Ovary (tissue), 9 donors: ENCODE results near the gene ARL6IP6. TPM values are rescaled to one million over a fixed set of nuclear protein-coding genes. Genes with fewer than 3 reads are reported as not detected.
"Not testable (repeated sequence)": the region's sequence is repeated elsewhere in the genome, so short reads cannot be mapped to it uniquely, and the experiment has no call there.

Source experiments
- DNase-seq, 5 donors: peaks; one replicate each; pipeline ENCODE4 v3.0.0-alpha.2; 2019 to 2020
- H3K27ac ChIP-seq, 2 donors: fragments of 200-600 bp; one replicate each; pipeline versions ENCODE4 v1.5.1 to v1.8.0; 2019 to 2022
- H3K27me3 ChIP-seq: fragments of 200-600 bp; one replicate; pipeline ENCODE4 v1.8.0; 2022
- H3K36me3 ChIP-seq: fragments of 200-600 bp; sonication (generic); one replicate; pipeline ENCODE4 v1.5.1; 2019
- H3K4me1 ChIP-seq: one replicate; pipeline ENCODE4 v1.8.1; 2013; ENCODE audit warnings: mild to moderate bottlenecking, moderate library complexity; ENCODE audit not compliant: insufficient read depth
- H3K4me3 ChIP-seq: fragments of 200-600 bp; sonication (generic); one replicate; pipeline ENCODE4 v1.5.1; 2017
- H3K9me3 ChIP-seq, 2 donors: fragments of 200-600 bp in 1 of 2; sonication (generic) in 1 of 2; one replicate each; pipeline versions ENCODE4 v1.5.1 to v1.8.1; 2013 to 2019; ENCODE audit warnings: mild to moderate bottlenecking in 1 of 2, moderate library complexity in 1 of 2
- CTCF ChIP-seq, 3 donors: fragments of 450-650 bp in 2 of 3; fragments of 200-600 bp in 1 of 3; IDR thresholded peaks; one replicate each; pipeline versions ENCODE4 v1.5.1 to v1.8.0; 2016 to 2022; ENCODE audit warnings: antibody characterized with exemption in 3 of 3, mild to moderate bottlenecking in 1 of 3
- EP300 ChIP-seq: sonication (generic); formaldehyde crosslinking; IDR thresholded peaks from one replicate; pipeline ENCODE4 v1.6.1; 2017; ENCODE audit warnings: antibody characterized with exemption
- POLR2A ChIP-seq: fragments of 450-650 bp; IDR thresholded peaks from one replicate; pipeline ENCODE4 v1.6.1; 2017; ENCODE audit warnings: antibody characterized with exemption, mild to moderate bottlenecking, moderate library complexity
- WGBS, 3 donors: extraction: QIAGEN DNeasy Blood & Tissue Kit in 1 of 3; methylation state at CpG; one replicate each; pipeline versions ENCODE4 v1.1.5 to v1.1.7; 2013 to 2017; 5-methylcytosine and 5-hydroxymethylcytosine counted together
- intact Hi-C, 4 donors: fragments of 100-400 bp; cut with DNase I; formaldehyde crosslinking; loops; one replicate each; pipeline versions ENCODE4 v1.11.0 to v1.15.1; 2022 to 2023
- polyA plus RNA-seq, 2 donors: library from polyadenylated mRNA; stranded (reverse); fragments of 200-250 nt in 1 of 2; fragments of 350-450 nt in 1 of 2; fragmentation: Illumina TruSeq in 1 of 2; extraction: RNeasy Lipid Tissue Mini Kit (QIAGEN cat#74804) in 1 of 2; gene quantifications; one replicate each; pipeline ENCODE4 v1.2.3, GENCODE V29; 2013 to 2014
- total RNA-seq, 7 donors: library from RNA; depleted of rRNA in 2 of 7; stranded (reverse); fragments of >200 nt in 2 of 7; fragmentation: NEBNext Ultra II Directional in 3 of 7; extraction: Animal tissue kit (Norgen Biotek cat#: 25700) in 3 of 7; gene quantifications; one replicate each; pipeline versions ENCODE4 v1.1.0 to v1.2.4, GENCODE V29; 2016 to 2023
- donor health status: DM: no; HTN: no; CAD: no; lungs with moderate emphysema.
- donor health status: DM: no; HTN: no; CAD: no.
- donor health status: Bipolar disorder and iron deficiency.
- donor health status: DM: yes; HTN: yes; CAD: no.
- donor health status: DM: no; HTN: no; CAD: no.
- donor health status: DM: yes; HTN: yes; CAD: no.

ARL6IP6 gene
- total and polyA plus RNA-seq, 9 donors, result 11.1 to 38.6 (median 14.4) TPM

DNA sequence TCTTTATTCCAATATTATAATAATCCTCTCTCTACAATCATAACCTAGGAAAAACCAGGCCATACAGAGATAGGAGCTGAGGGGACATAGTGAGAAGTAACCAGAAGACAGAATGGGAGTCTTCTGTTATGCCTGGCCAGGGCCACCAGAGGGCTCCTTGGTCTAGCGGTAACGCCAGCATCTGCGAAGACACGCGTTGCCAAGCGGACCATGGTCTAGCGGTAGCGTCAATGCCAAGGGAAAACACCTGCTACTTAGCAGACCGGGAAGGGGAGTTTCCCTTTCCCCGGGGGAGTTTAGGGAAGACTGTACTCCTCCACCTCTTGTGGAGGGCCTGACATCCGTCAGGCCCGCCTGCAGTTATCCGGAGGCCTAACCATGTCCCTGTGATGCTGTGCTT is 36.6 kb downstream of the ARL6IP6 start:
- DNase-seq, result peak in 3 of 5 donors; percentile 12 to 36 (median 30)

DNA sequence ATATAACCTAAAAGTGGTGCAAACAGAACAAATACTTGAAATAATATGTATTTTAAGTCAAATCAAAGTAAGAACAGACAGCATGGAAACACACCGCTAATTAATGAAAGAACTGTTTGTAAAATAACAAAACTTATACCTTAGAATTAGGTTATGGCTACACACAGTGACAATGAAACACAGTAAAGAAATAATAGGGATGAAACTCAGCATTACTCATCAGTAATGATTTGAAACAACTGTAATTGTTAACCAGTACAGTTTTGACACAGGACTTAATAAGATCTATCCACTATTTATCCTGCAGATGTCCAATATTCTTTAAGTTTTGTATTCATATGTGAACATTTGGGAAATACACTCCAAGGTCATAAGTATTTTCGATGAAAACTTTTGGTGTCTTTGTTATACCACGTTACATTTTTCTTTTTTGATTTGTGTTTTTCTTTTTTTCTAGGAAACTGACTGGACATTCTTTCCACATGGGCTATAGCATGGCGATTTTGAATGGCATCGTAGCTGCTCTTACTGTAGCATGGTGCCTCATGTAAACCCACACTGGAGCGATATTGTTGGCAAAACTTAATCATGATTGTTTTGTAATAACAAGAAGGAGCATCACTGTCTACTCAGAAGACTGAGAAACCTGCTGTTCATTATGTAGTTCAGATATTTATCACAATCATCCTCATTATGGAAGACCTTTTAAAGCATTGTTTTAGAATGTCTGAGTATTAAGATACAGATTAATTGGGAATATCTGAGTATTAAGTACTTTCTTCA is 41.1 kb downstream of the ARL6IP6 start:
- no peak for DNase-seq
- Histone ChIP-seq H3K27me3 (no peaks in the 10 kb centered on the region), H3K36me3 (no peaks in the 10 kb centered on the region), H3K4me1 (no peaks in the 10 kb centered on the region), H3K27ac (no peak overlapping the region), H3K4me3 (no peak overlapping the region), H3K9me3 (no peaks in the 10 kb centered on the region)
- intact Hi-C loops, result no loop called here
- TF ChIP-seq POLR2A (no peak), EP300 (no peak), CTCF (IDR thresholded peaks at IDR 0.05) (no peak)
- 84 to 92% (median 88%) methylated on average over 6 of the region's 6 CpGs for WGBS, 3 donors

More for the DNA sequence above, 36.6 kb downstream of the ARL6IP6 start:
- H3K27ac ChIP-seq, result no peak overlapping the region
- no peaks in the 10 kb centered on the region for H3K4me1 ChIP-seq
- intact Hi-C loops, result no loop called here
- 87 to 88% (median 88%) methylated on average over 13 of the region's 13 CpGs for WGBS, 3 donors
- H3K36me3 ChIP-seq, result no peaks in the 10 kb centered on the region
- H3K9me3 ChIP-seq, result no peaks in the 10 kb centered on the region
- TF ChIP-seq EP300 (no peak), CTCF (IDR thresholded peaks at IDR 0.05) (no peak), POLR2A (no peak)
- no peak overlapping the region for H3K4me3 ChIP-seq
- H3K27me3 ChIP-seq, result no peaks in the 10 kb centered on the region

DNA sequence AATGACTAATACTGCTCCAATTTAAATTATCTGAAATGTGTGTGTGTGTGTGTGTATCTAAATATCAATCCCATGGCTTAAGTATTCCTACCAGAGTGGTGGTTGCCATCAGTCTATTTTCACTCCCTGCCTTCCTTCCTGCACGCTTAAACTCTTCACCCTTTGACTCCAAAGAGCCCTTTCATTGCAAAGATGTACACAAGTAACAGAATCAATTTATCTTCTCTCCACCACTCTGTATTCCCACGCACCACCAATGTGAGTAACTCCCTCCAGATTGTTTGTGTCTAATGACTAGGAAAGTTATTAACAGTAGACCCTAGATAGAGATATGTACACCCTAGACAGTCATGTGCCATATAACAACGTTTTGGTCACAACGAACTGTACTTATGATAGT is 42.8 kb downstream of the ARL6IP6 start:
- no peaks in the 10 kb centered on the region for H3K4me1 ChIP-seq
- no peaks in the 10 kb centered on the region for H3K27me3 ChIP-seq
- no peak for DNase-seq
- intact Hi-C loops, result no loop called here
- no peaks in the 10 kb centered on the region for H3K9me3 ChIP-seq
- H3K27ac ChIP-seq, result no peak overlapping the region
- TF ChIP-seq CTCF (IDR thresholded peaks at IDR 0.05) (no peak), POLR2A (no peak), EP300 (no peak)
- WGBS, 3 donors, result 62 to 76% (median 64%) methylated on average over 4 of the region's 4 CpGs
- no peaks in the 10 kb centered on the region for H3K36me3 ChIP-seq
- no peak overlapping the region for H3K4me3 ChIP-seq

GRCh38 chr2:152762202-152762601 is 43.8 kb downstream of the ARL6IP6 start:
- no peaks in the 10 kb centered on the region for H3K36me3 ChIP-seq
- H3K27ac ChIP-seq, result no peak overlapping the region
- TF ChIP-seq CTCF (IDR thresholded peaks at IDR 0.05) (no peak), POLR2A (no peak), EP300 (no peak)
- H3K27me3 ChIP-seq, result no peaks in the 10 kb centered on the region
- no peaks in the 10 kb centered on the region for H3K4me1 ChIP-seq
- intact Hi-C loops, result no loop called here
- 72 to 80% (median 73%) methylated on average over 5 of the region's 5 CpGs for WGBS, 3 donors
- DNase-seq, result no peak
- no peaks in the 10 kb centered on the region for H3K9me3 ChIP-seq
- no peak overlapping the region for H3K4me3 ChIP-seq

DNA sequence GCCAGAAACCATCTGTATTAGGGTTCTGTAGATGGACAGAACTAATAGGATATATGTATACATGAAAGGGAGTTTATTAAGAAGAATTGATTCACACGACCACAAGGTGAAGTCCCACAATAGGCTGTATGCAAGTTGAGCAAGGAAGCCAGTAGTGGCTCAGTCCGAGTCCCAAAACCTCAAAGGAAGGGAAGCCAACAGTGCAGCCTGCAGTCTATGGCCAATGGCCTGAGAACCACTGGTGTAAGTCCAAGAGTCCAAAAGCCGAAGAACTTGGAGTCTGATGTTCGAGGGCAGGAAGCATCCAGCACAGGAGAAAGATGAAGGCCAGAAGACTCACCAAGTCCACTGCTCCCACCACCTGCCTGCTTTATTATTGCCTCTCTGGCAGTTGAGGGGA is 44.8 kb downstream of the ARL6IP6 start:
- intact Hi-C loops, result not testable (repeated sequence)

More for the DNA sequence above, 44.8 kb downstream of the ARL6IP6 start:
- not testable (repeated sequence) for DNase-seq, H3K4me1 ChIP-seq, H3K27me3 ChIP-seq, H3K4me3 ChIP-seq, H3K27ac ChIP-seq, H3K36me3 ChIP-seq, H3K9me3 ChIP-seq
- WGBS, 3 donors, result 87 to 92% (median 91%) methylated on average over 4 of the region's 4 CpGs
